Measurements from ENCODE around the gene ZSCAN29. TPM values are rescaled to one million over a fixed set of nuclear protein-coding genes. Genes with fewer than 3 reads are reported as not detected.

Gene ZSCAN29
- 10 to 100 TPM; 25.1 to 33.7 (median 29.8) TPM for total RNA-seq

- in situ Hi-C loops (cut with MboI; ENCODE audit: low pct_ligation_motif_present in 1 of 4, low pct_unique_long_range_greater_than_20kb in 1 of 4, low sequenced_read_pairs in 3 of 4) (no loop called here), intact Hi-C loops (cut with DNase I; ENCODE audit: low total_unique reads) (no loop called here)
- 2 to 26% methylated on average over 5 to 45 of the region's 66 CpGs for whole genome bisulfite sequencing, 2 donors (ENCODE audit: low coverage in 1 of 2)
- peak within 1 kb of the TSS; percentile 56 to 67 (median 67) for H3K4me3 ChIP-seq
- no peaks in the 10 kb centered on the region for H3K27me3 ChIP-seq
- peaks cover 7 to 32% (median 27%) of the 10 kb centered on the region in 4 donors for H3K4me1 ChIP-seq
- H3K36me3 ChIP-seq: peaks cover 0 to 7% (median 2%) of the 10 kb centered on the region in 4 donors
- peak; percentile 81 for DNase-seq
- TF ChIP-seq POLR2A (IDR thresholded peaks at IDR 0.05) (peak; percentile 59), CTCF (IDR thresholded peaks at IDR 0.05) (peak; percentile 2 to 61 (median 40)), POLR2AphosphoS5 (IDR thresholded peaks at IDR 0.05) (peak in 2 of 3 donors; percentile 31 to 58), EP300 (IDR thresholded peaks at IDR 0.05; ENCODE audit: low read depth) (no peak)
- no peaks in the 10 kb centered on the region for H3K9me3 ChIP-seq
- H3K27ac ChIP-seq: peak within 1 kb of the TSS; percentile 80 to 85 (median 81)
Observed at GRCh38 chr15:43370975-43371974, at the start of gene ZSCAN29, which contains the start of gene TUBGCP4. ZSCAN29 (minus strand) TSS chr15:43371043; CDS start chr15:43369913, 1,130 bp downstream. TUBGCP4 (plus strand) TSS chr15:43371101; CDS start chr15:43371355, 254 bp downstream.

GRCh38 chr15:43420435-43420834 lies 49.6 kb upstream of the ZSCAN29 start:
- TF ChIP-seq CTCF (IDR thresholded peaks at IDR 0.05) (no peak), EP300 (IDR thresholded peaks at IDR 0.05; ENCODE audit: low read depth) (no peak), POLR2AphosphoS5 (IDR thresholded peaks at IDR 0.05) (no peak), POLR2A (IDR thresholded peaks at IDR 0.05) (no peak)
- H3K9me3 ChIP-seq: no peaks in the 10 kb centered on the region
- H3K27me3 ChIP-seq: no peaks in the 10 kb centered on the region
- no peak for DNase-seq
- intact Hi-C loops (cut with DNase I; ENCODE audit: low total_unique reads): no loop called here
- WGBS, 2 donors (ENCODE audit: low coverage in 1 of 2): 86 to 96% methylated on average over 8 to 10 of the region's 10 CpGs
- H3K4me3 ChIP-seq: no peak overlapping the region
- no peaks in the 10 kb centered on the region for H3K4me1 ChIP-seq
- no peak overlapping the region for H3K27ac ChIP-seq
- peaks cover 0 to 33% (median 13%) of the 10 kb centered on the region in 4 donors for H3K36me3 ChIP-seq
- in situ Hi-C loops (cut with MboI; ENCODE audit: low pct_ligation_motif_present in 1 of 4, low pct_unique_long_range_greater_than_20kb in 1 of 4, low sequenced_read_pairs in 3 of 4): no loop called here

GRCh38 chr15:43414196-43414595 lies 43.4 kb upstream of the ZSCAN29 start:
- H3K36me3 ChIP-seq: peaks cover 0 to 27% (median 13%) of the 10 kb centered on the region in 4 donors
- intact Hi-C loops (cut with DNase I; ENCODE audit: low total_unique reads): no loop called here
- no peaks in the 10 kb centered on the region for H3K4me1 ChIP-seq
- H3K27ac ChIP-seq: no peak overlapping the region
- no peak for DNase-seq
- no peaks in the 10 kb centered on the region for H3K27me3 ChIP-seq
- H3K4me3 ChIP-seq: no peak overlapping the region
- TF ChIP-seq CTCF (IDR thresholded peaks at IDR 0.05) (no peak), POLR2AphosphoS5 (IDR thresholded peaks at IDR 0.05) (no peak), POLR2A (IDR thresholded peaks at IDR 0.05) (no peak), EP300 (IDR thresholded peaks at IDR 0.05; ENCODE audit: low read depth) (no peak)
- H3K9me3 ChIP-seq: no peaks in the 10 kb centered on the region
- in situ Hi-C loops (cut with MboI; ENCODE audit: low pct_ligation_motif_present in 1 of 4, low pct_unique_long_range_greater_than_20kb in 1 of 4, low sequenced_read_pairs in 3 of 4): no loop called here

GRCh38 chr15:43412096-43412495 lies 41.3 kb upstream of the ZSCAN29 start:
- in situ Hi-C loops (cut with MboI; ENCODE audit: low pct_ligation_motif_present in 1 of 4, low pct_unique_long_range_greater_than_20kb in 1 of 4, low sequenced_read_pairs in 3 of 4): no loop called here
- WGBS, 2 donors (ENCODE audit: low coverage in 1 of 2): 91% methylated on average over 1 of the region's 1 CpG; no CpG with 5 or more reads in 1 of the 2 donors
- Histone ChIP-seq H3K36me3 (peaks cover 0 to 44% (median 21%) of the 10 kb centered on the region in 4 donors), H3K9me3 (no peaks in the 10 kb centered on the region), H3K27ac (no peak overlapping the region), H3K27me3 (no peaks in the 10 kb centered on the region), H3K4me3 (no peak overlapping the region), H3K4me1 (no peaks in the 10 kb centered on the region)
- intact Hi-C loops (cut with DNase I; ENCODE audit: low total_unique reads): no loop called here
- DNase-seq: no peak
- no peak for TF ChIP-seq POLR2AphosphoS5 (IDR thresholded peaks at IDR 0.05)
- TF ChIP-seq CTCF (IDR thresholded peaks at IDR 0.05): no peak
- TF ChIP-seq POLR2A (IDR thresholded peaks at IDR 0.05): no peak
- no peak for TF ChIP-seq EP300 (IDR thresholded peaks at IDR 0.05; ENCODE audit: low read depth)

Data from transverse colon (tissue), 4 donors.